HG03521 (cell line): ENCODE data around the gene GTPBP2.
"Not testable (repeated sequence)": the region's sequence is repeated elsewhere in the genome, so short reads cannot be mapped to it uniquely, and the experiment has no call there.

ENCODE experiments used
- ATAC-seq: cut with Tn5 transposase; IDR thresholded peaks from one replicate; pipeline ENCODE4 v1.9.1; 2021; ENCODE audit warnings: mild to moderate bottlenecking, moderate library complexity; ENCODE audit not compliant: unreplicated experiment

Gene GTPBP2

GRCh38 chr6:43629104-43629504 is at the start of gene GTPBP2:
TSS of gene GTPBP2 (minus strand) at chr6:43629264. CDS start at chr6:43629162, 102 bp downstream.
- ATAC-seq = peak; percentile 79

GRCh38 chr6:43678341-43678740 is 49.3 kb upstream of the GTPBP2 start:
- ATAC-seq = no peak

- ATAC-seq = no peak
Observed at GRCh38 chr6:43677759-43678158, 48.7 kb upstream of the GTPBP2 start.

GRCh38 chr6:43676962-43677606 is 48.0 kb upstream of the GTPBP2 start:
- ATAC-seq = no peak

GRCh38 chr6:43674921-43675320 is 45.9 kb upstream of the GTPBP2 start:
- ATAC-seq = no peak

GRCh38 chr6:43674291-43674690 is 45.2 kb upstream of the GTPBP2 start:
- no peak for ATAC-seq

GRCh38 chr6:43673444-43674084 is 44.5 kb upstream of the GTPBP2 start:
- ATAC-seq = no peak

- no peak for ATAC-seq
Observed at GRCh38 chr6:43671801-43672690, 43.0 kb upstream of the GTPBP2 start.

GRCh38 chr6:43671011-43671800 is 42.1 kb upstream of the GTPBP2 start:
- no peak for ATAC-seq

- ATAC-seq = no peak
Observed at GRCh38 chr6:43670623-43670986, 41.5 kb upstream of the GTPBP2 start.

- ATAC-seq = no peak
Observed at GRCh38 chr6:43669922-43670622, 41.0 kb upstream of the GTPBP2 start.

- no peak for ATAC-seq
Observed at GRCh38 chr6:43669050-43669921, 40.2 kb upstream of the GTPBP2 start.

- ATAC-seq = peak; percentile 41
Observed at GRCh38 chr6:43668151-43669028, 39.3 kb upstream of the GTPBP2 start.

GRCh38 chr6:43667245-43668150 is 38.4 kb upstream of the GTPBP2 start:
- ATAC-seq = no peak

- no peak for ATAC-seq
Observed at GRCh38 chr6:43666196-43666920, 37.3 kb upstream of the GTPBP2 start.

GRCh38 chr6:43665376-43665775 is 36.3 kb upstream of the GTPBP2 start:
- no peak for ATAC-seq

- ATAC-seq = not testable (repeated sequence)
Observed at GRCh38 chr6:43662948-43663347, 33.9 kb upstream of the GTPBP2 start.
